Measurements from ENCODE around the gene HMGXB3.

Gene HMGXB3, protein sequence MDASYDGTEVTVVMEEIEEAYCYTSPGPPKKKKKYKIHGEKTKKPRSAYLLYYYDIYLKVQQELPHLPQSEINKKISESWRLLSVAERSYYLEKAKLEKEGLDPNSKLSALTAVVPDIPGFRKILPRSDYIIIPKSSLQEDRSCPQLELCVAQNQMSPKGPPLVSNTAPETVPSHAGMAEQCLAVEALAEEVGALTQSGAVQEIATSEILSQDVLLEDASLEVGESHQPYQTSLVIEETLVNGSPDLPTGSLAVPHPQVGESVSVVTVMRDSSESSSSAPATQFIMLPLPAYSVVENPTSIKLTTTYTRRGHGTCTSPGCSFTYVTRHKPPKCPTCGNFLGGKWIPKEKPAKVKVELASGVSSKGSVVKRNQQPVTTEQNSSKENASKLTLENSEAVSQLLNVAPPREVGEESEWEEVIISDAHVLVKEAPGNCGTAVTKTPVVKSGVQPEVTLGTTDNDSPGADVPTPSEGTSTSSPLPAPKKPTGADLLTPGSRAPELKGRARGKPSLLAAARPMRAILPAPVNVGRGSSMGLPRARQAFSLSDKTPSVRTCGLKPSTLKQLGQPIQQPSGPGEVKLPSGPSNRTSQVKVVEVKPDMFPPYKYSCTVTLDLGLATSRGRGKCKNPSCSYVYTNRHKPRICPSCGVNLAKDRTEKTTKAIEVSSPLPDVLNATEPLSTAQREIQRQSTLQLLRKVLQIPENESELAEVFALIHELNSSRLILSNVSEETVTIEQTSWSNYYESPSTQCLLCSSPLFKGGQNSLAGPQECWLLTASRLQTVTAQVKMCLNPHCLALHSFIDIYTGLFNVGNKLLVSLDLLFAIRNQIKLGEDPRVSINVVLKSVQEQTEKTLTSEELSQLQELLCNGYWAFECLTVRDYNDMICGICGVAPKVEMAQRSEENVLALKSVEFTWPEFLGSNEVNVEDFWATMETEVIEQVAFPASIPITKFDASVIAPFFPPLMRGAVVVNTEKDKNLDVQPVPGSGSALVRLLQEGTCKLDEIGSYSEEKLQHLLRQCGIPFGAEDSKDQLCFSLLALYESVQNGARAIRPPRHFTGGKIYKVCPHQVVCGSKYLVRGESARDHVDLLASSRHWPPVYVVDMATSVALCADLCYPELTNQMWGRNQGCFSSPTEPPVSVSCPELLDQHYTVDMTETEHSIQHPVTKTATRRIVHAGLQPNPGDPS (N-terminal part only)

DNA sequence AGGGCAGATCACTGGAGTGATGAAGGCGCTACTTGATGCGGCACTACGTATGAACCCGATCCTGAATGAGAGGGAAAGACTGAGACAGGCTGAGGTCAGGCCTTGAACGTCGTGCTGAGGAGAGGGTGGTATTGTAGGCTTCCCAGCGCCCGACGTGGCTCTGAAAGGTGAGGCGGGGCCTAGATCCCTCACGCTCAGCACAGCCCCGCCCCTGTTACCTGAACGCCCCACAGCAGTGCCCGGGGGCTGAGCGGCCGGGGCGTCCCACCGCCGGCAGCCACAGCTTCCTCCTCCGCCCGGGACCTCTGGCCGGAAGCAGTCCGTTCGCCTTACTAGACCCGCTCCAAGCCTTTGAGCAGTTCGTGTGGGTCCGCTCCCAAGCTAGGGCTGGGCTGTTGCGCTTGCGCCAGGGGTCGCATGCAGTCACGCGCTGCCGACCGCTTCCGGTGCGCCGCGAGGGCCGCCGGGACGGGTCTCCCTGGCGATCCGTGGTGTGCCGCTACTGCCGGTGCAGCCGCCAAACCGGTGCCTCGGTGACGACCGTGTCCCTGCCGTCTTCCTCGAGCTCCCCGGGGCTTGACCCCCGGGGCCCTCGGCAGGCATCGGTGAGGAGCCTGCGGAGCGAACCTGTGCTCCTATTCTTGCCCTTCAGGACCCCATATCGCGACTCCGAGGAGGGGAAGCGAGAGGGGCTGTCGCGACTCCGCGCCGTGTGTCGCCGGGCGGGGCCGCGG lies at the start of gene HMGXB3, which contains the start of gene TIGD6:
HMGXB3 (plus strand) TSS at position 484 of the 734 bp plus-strand sequence. CDS start 4,114 bp downstream, outside the sequence.
TIGD6 (minus strand) TSS at position 399 of the 734 bp plus-strand sequence. CDS start 4,306 bp downstream, outside the sequence.
- H3K27me3 Mint-ChIP-seq: no peaks in the 10 kb centered on the region
- H3K4me3 Mint-ChIP-seq: peak within 1 kb of the TSS; percentile 94
- peaks cover 41% of the 10 kb centered on the region for H3K36me3 Mint-ChIP-seq (ENCODE audit: low read depth)
- no peaks in the 10 kb centered on the region for H3K9me3 Mint-ChIP-seq
- H3K4me1 Mint-ChIP-seq (ENCODE audit: low read depth): peaks cover 35% of the 10 kb centered on the region
- H3K27ac Mint-ChIP-seq: peak within 1 kb of the TSS; percentile 93

DNA sequence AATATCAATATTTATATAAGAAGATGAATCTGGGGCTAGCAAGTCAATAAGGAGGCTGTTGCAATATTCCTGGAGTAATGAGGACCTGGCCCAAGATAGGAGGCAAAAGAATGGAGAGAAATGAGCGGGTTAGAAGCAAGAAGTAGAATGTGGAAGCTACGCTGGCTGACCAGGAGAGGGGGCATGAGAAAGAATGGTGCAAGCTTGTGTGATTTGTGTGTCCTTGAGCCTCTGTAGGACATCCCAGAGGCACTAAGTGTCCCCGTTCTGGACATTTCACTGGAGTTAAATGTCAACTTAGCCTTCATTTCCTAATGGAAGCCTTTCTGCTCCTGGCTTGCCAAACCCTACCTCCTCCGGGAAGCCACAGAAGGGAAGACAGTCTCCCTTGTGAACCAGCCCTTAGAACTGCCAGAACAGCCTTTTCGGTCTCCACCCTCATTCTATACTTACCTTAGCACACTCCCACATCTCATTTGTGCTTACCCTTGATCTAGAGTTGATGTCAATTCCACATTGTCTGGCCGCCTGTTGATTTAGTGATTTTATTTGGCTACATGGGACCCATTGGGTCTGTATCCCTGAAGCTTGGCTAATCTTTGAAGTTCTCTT lies 49.3 kb upstream of the HMGXB3 start:
- Mint-ChIP-seq H3K4me3 (no peak overlapping the region), H3K27ac (no peak overlapping the region), H3K4me1 (ENCODE audit: low read depth) (no peaks in the 10 kb centered on the region), H3K27me3 (peaks cover 7% of the 10 kb centered on the region), H3K36me3 (ENCODE audit: low read depth) (no peaks in the 10 kb centered on the region), H3K9me3 (no peaks in the 10 kb centered on the region)

DNA sequence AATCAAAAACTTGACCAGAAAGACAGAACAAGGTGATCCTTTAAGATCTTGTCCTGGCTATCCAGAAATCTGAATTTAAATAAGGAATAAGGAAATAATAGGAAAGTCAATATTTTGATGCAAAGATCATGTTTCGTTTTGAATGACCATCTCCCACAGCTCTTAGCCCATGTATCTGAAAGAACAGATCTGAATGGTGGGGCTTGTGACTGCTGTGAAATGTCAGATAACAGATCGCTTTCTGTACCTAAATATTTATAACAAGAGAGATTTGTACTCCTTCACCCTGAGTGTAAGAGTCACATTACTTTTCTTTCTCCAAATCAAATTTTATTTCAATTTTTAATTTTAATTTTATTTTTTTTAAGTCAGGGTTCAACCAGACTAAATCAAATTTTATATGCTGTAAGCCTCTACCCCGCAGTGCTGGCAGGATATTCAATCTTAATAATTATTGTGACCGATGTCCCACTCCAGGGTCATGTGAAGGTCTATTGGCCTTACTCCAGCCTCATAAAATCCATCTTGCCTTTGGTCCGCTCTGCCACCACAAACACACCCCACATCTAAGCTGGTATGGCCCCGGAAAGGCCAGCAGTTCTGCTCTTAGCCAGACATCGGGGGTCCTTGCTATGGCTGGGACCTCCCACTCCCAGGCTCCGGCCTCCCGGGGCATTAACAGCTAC lies 47.0 kb upstream of the HMGXB3 start:
- peaks cover 7% of the 10 kb centered on the region for H3K27me3 Mint-ChIP-seq
- no peaks in the 10 kb centered on the region for H3K9me3 Mint-ChIP-seq
- no peaks in the 10 kb centered on the region for H3K36me3 Mint-ChIP-seq (ENCODE audit: low read depth)
- no peak overlapping the region for H3K4me3 Mint-ChIP-seq
- H3K4me1 Mint-ChIP-seq (ENCODE audit: low read depth): no peaks in the 10 kb centered on the region
- H3K27ac Mint-ChIP-seq: no peak overlapping the region

DNA sequence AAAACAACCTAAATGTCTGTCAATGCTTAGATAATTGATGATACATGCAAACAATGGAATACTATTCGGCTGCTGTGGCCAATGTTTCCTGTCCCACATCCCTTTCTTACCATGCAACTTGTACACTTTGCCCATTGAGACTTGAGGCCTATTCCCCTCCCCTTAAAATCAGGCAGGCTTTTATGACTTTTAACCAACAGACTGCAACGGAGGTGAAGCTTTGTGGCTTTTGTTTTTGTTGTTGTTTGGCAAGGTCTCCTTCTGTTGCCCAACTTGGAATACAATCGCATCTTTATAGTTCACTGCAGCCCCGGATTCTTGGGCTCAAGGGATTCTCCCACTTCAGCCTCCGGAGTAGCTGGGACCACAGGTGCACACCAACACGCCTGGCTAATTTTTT lies 45.7 kb upstream of the HMGXB3 start:
- Mint-ChIP-seq H3K4me3 (no peak overlapping the region), H3K36me3 (ENCODE audit: low read depth) (no peaks in the 10 kb centered on the region), H3K27me3 (peaks cover 2% of the 10 kb centered on the region), H3K27ac (no peak overlapping the region), H3K9me3 (no peaks in the 10 kb centered on the region), H3K4me1 (ENCODE audit: low read depth) (peaks cover 7% of the 10 kb centered on the region)

DNA sequence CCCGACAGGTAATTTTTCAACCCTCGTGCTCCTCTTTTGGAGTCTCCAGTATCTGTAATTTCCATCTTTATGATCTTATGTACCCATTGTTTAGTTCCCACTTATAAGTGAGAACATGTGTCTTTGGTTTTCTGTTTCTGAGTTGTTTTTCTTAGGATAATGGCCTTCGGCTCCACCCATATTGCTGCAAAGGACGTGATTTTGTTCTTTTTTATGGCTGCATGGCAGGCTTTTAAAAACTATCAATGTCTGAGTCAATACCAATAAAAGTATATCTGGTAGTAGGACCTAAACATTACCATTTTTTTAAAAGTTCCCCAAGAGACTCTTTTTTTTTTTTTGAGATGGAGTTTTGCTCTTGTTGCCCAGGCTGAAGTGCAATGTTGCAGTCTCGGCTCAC lies 43.9 kb upstream of the HMGXB3 start:
- peaks cover 19% of the 10 kb centered on the region for H3K4me1 Mint-ChIP-seq (ENCODE audit: low read depth)
- H3K4me3 Mint-ChIP-seq: no peak overlapping the region
- no peaks in the 10 kb centered on the region for H3K36me3 Mint-ChIP-seq (ENCODE audit: low read depth)
- no peaks in the 10 kb centered on the region for H3K9me3 Mint-ChIP-seq
- H3K27me3 Mint-ChIP-seq: no peaks in the 10 kb centered on the region
- no peak overlapping the region for H3K27ac Mint-ChIP-seq

DNA sequence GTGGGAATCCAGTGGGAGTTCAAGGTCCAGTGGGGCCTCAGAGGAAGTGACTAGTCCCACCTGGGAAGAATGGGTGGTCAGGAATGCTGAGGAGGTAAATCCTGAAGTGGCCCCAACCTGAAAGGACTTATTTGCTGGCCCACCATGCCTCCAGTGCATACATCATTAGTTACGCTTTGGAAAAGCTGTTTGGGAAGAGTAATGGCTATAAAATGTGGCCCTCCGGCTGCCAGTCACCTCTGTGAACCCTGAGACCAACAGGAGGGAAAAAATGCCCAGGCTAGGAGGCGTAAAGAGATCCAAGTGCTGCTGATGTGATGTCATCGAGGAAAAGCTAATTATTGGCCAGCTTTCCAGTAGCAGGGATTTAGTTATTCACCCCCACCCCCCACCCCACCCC lies 42.7 kb upstream of the HMGXB3 start:
- no peaks in the 10 kb centered on the region for H3K9me3 Mint-ChIP-seq
- peaks cover 30% of the 10 kb centered on the region for H3K4me1 Mint-ChIP-seq (ENCODE audit: low read depth)
- no peak overlapping the region for H3K27ac Mint-ChIP-seq
- H3K36me3 Mint-ChIP-seq (ENCODE audit: low read depth): peaks cover 3% of the 10 kb centered on the region
- no peaks in the 10 kb centered on the region for H3K27me3 Mint-ChIP-seq
- H3K4me3 Mint-ChIP-seq: no peak overlapping the region

DNA sequence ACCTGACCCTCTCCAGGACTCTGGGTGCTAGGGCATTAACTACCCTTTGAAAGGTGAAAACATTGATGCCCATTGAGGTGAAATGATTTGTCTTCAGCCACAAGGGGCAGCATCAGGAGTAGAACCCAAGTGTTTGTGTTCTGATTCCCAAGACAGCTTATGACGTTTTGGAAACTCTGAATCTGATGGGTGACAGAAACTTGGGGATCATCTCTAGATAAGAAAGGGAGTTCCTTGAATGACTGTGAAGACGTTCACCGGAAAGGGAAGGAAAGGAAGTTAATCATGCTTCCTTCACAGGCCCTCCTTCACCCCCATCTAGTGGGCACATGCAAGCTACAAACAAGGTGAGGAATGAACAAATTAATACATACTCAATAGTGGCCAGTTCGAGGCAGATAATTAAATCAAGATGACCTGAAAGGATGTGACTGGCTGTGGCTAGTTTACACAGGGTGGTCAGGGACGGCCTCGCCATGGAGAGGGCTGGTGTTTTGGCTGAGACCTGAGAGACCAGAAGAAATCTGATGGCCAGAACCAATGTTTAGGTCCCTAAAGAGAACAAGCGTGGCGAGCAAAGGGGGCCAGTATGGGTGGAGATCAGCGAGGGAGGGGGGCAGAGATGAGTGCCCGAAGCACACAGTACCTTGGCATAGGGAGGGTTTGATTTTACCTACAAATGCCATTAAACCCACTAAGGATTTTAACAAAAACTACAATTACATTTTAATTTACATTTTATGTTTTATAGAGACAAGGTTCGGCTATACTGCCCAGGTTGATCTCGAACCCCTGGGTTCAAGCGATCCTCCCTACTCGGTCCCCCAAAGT lies 40.9 kb upstream of the HMGXB3 start:
- Mint-ChIP-seq H3K27me3 (no peaks in the 10 kb centered on the region), H3K9me3 (no peaks in the 10 kb centered on the region), H3K36me3 (ENCODE audit: low read depth) (peaks cover 4% of the 10 kb centered on the region), H3K4me3 (peak overlapping the region; percentile 88), H3K4me1 (ENCODE audit: low read depth) (peaks cover 31% of the 10 kb centered on the region), H3K27ac (peak overlapping the region; percentile 91)

DNA sequence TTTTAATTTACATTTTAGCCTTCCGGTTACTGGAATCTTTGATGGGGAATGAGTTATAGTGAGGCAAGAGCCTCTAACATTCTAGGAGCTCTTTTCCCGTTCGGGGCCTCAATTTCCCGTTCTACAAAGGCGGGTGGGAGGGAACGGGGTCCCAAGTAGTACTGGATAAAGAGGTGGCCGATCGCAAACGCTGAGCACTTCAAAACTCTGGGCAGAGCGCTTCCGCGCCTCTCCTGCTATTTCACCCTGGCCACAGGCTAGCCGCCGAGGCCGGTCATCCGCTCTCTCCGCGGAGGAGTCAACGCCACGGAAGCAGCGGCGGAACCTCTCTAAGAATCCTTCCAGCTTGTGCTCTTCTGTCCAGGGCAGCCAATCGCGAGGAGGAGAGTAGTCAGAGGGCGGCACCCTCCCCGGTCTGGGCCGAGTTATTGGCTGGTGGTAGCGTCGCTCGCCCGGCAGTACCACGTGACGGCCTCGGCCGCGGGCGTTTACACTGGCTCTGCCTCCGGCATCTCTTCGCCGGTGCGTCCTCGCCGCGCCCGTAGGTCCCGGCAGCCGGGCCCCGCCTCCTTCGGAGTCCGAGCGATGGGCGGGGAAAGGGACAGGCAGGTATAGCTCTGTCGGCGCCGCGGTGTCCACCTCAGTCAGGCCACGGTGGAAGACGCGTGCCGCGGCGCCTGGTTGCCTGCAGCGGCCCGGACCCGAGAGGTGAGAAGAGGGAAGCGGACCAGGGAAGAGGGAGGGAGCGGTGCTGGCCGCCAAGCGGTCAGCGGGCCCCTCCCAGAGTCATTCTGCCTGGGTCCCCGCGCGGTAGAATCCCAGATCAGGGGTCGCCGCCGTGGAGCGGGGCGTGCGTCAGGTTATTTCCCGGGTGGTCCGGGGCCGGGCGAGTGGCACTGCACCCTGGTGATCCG lies 40.0 kb upstream of the HMGXB3 start, which contains the start of gene SLC26A2:
SLC26A2 (plus strand) TSS at position 487 of the 914 bp plus-strand sequence. CDS start 16,895 bp downstream, outside the sequence.
- Mint-ChIP-seq H3K4me3 (peak within 1 kb of the TSS; percentile 88), H3K9me3 (no peaks in the 10 kb centered on the region), H3K27ac (peak within 1 kb of the TSS; percentile 91), H3K36me3 (ENCODE audit: low read depth) (peaks cover 4% of the 10 kb centered on the region), H3K4me1 (ENCODE audit: low read depth) (peaks cover 31% of the 10 kb centered on the region), H3K27me3 (no peaks in the 10 kb centered on the region)

DNA sequence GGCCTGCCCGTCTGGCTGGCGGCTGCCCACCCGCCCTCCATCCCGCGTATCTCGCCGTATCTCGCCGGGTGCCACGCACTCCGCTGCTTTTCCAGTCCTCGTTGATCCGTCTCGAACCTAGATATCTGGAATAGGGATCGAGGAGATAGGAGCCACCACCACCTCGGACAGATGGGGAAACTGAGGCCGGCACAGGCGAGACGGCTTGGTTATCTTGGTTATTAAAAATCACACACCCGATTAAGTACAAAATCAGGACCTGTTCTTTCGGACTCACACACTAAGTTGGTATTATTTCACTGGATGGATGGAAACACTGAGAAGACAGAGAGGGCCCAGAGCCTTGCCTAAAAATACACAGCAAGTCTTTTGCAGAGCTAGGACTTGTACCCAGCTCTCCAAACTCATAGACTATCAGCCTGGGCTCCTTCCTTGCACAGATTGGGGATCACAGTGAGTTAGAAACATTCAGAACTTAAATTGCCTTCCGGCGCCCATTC lies 39.3 kb upstream of the HMGXB3 start:
- Mint-ChIP-seq H3K27ac (no peak overlapping the region), H3K9me3 (no peaks in the 10 kb centered on the region), H3K36me3 (ENCODE audit: low read depth) (peaks cover 4% of the 10 kb centered on the region), H3K4me1 (ENCODE audit: low read depth) (peaks cover 31% of the 10 kb centered on the region), H3K4me3 (peak overlapping the region; percentile 88), H3K27me3 (no peaks in the 10 kb centered on the region)

DNA sequence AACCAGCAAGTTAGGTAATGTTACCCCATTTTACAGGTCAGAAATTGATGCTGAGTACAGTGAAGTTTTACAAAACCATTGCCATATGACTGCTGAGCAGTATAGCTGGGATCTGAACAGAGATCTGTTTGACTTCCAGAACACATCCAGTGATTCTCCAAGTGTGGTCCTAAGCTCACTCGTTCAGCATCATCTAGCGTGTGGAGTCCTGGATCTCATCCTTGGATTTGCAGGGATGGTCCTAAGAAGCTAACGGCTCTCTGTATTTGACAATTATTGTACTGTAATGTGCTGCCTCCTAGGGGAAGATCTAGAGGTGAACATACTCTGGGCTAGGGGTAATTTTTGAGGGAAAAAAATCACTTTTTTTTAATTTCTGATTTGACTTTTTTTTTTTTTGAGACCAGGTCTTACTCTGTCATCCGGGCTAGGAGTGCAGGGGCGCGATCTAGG lies 38.6 kb upstream of the HMGXB3 start:
- peaks cover 4% of the 10 kb centered on the region for H3K36me3 Mint-ChIP-seq (ENCODE audit: low read depth)

DNA sequence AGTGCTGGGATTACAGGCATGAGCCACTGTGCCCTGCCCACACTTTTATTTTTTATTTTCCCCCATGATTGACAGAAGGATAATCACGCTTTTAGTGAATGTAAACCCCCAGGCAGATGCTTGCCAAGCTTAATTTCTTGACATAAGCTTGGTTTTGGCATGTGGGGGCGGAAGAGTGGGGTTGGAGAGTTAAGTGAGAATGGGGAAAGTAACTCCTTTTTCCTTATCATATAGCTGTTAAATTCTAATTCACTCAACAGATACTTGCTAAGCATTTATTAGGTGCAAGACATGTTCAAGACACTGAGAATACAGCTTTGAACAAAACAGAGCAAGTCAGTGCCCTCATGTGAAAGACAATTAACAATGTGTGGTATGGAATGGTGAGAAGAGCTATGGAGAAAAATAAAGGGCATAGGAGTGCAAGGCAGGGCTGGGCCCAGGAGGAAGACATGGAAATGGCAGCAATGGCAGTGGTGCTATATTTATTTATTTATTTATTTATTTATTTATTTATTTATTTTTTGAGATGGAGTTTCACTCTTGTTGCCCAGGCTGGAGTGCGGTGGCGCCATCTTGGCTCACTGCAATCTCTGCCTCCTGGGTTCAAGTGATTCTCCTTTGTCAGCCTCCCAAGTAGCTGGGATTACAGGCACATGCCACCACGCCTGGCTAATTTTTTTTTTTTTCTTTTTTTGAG lies 37.8 kb upstream of the HMGXB3 start:
- no peak overlapping the region for H3K4me3 Mint-ChIP-seq
- peaks cover 4% of the 10 kb centered on the region for H3K36me3 Mint-ChIP-seq (ENCODE audit: low read depth)
- peak overlapping the region; percentile 46 for H3K27ac Mint-ChIP-seq
- H3K4me1 Mint-ChIP-seq (ENCODE audit: low read depth): peaks cover 31% of the 10 kb centered on the region
- H3K27me3 Mint-ChIP-seq: no peaks in the 10 kb centered on the region
- no peaks in the 10 kb centered on the region for H3K9me3 Mint-ChIP-seq

More for the DNA sequence above, 38.6 kb upstream of the HMGXB3 start:
- peaks cover 31% of the 10 kb centered on the region for H3K4me1 Mint-ChIP-seq (ENCODE audit: low read depth)
- no peaks in the 10 kb centered on the region for H3K9me3 Mint-ChIP-seq
- H3K27me3 Mint-ChIP-seq: no peaks in the 10 kb centered on the region
- no peak overlapping the region for H3K27ac Mint-ChIP-seq
- peak overlapping the region; percentile 88 for H3K4me3 Mint-ChIP-seq

Data from stimulated activated naive CD8-positive, alpha-beta T cell treated with anti-CD3 and anti-CD28 coated beads, Interleukin-15, Interleukin-2, amounts not matched to agents 100 ng/mL and 50 ng/mL, for 24 hours (primary cell).